SK-N-SH treated with all-trans-retinoic acid at 6 μM for 48 hours (cell line): ENCODE measurements around the gene YOD1.

Source experiments
- ZNF565 ChIP-seq: fragments of 450-650 bp; formaldehyde crosslinking; conservative IDR thresholded peaks from 2 replicates; pipeline ENCODE4 v1.5.0; 2020; ENCODE audit warnings: low read depth, mild to moderate bottlenecking, moderate library complexity
- TF ChIP-seq, protein P1 (sequence below): fragments of 250-450 bp; sonication (Bioruptor Pico); IDR thresholded peaks from 2 replicates; pipeline ENCODE4 v1.5.0; 2020; ENCODE audit warnings: mild to moderate bottlenecking, moderate library complexity

DNA sequence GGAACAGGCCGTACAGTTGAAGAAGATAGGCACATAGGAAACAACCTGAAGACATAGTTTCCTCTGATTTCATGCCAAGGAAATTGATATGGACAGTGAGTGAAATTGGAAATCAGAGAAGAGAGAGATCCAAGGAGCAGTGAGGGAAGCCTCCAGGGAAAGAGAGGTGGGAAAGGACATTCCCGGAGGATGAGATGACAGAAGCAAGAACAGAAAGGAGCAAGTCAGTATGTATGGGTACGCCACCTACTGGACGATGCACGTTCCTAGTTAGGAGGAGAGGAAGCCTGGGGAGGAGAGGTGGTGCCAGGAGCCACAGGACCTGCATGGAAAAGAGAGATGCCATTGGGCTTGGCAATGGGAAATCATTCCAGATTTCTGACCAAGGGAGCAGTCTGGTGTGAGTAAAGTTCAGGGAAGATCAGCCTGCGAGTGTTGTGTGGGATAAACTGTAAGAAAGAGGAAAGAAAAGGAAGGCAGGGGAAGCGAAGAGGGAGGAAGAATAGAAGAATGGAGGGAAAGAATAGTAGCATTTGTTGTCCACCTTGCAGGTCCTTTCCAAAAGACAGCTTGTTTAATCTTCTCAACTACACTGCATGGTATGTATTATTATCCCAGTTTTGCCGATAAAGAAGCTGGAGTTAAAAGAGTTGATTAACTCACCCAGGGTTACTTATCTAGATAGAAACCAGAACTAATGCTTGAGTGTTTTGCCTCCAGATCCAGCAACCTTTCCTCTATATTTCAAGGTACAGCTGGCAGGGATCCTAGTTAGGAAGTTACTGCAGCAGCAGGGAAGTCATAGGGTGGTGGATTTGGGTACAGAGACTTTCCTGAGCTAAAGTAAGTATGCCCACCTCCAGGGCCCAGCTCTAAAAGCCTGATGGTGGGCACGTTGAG, 45.8 kb downstream of the YOD1 start:
- no peak for TF ChIP-seq ZNF565 (CRISPR knock-in tag)
- TF ChIP-seq, protein P1, sequence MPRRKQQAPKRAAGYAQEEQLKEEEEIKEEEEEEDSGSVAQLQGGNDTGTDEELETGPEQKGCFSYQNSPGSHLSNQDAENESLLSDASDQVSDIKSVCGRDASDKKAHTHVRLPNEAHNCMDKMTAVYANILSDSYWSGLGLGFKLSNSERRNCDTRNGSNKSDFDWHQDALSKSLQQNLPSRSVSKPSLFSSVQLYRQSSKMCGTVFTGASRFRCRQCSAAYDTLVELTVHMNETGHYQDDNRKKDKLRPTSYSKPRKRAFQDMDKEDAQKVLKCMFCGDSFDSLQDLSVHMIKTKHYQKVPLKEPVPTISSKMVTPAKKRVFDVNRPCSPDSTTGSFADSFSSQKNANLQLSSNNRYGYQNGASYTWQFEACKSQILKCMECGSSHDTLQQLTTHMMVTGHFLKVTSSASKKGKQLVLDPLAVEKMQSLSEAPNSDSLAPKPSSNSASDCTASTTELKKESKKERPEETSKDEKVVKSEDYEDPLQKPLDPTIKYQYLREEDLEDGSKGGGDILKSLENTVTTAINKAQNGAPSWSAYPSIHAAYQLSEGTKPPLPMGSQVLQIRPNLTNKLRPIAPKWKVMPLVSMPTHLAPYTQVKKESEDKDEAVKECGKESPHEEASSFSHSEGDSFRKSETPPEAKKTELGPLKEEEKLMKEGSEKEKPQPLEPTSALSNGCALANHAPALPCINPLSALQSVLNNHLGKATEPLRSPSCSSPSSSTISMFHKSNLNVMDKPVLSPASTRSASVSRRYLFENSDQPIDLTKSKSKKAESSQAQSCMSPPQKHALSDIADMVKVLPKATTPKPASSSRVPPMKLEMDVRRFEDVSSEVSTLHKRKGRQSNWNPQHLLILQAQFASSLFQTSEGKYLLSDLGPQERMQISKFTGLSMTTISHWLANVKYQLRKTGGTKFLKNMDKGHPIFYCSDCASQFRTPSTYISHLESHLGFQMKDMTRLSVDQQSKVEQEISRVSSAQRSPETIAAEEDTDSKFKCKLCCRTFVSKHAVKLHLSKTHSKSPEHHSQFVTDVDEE: no peak
